Left ventricle myocardium superior (tissue), 1 donor: ENCODE results near the gene OR5C1. TPM values are rescaled to one million over a fixed set of nuclear protein-coding genes. Genes with fewer than 3 reads are reported as not detected.

Source experiments
- total RNA-seq: library from RNA; stranded (reverse); fragmentation: NEBNext Ultra II Directional; extraction: Animal tissue kit (Norgen Biotek cat#: 25700); gene quantifications from one replicate; pipeline ENCODE4 v1.2.1, GENCODE V29; 2021
- donor health status: DM: no; HTN: yes; CAD: no; lungs with severe emphysema.

The OR5C1 gene
- total RNA-seq, 1 donor from 2014 or later: not detected

Other genes with a start within 250 kb of the OR5C1 start
- gene OR1N2, start 235.8 kb upstream of the OR5C1 start, total RNA-seq: not detected
- not detected for gene OR1L8, start 205.5 kb upstream of the OR5C1 start, total RNA-seq
- not detected for gene OR1Q1, start 174.2 kb upstream of the OR5C1 start, total RNA-seq
- not detected for gene OR1B1, start 131.3 kb upstream of the OR5C1 start, total RNA-seq
- not detected for gene OR1L1, start 127.2 kb upstream of the OR5C1 start, total RNA-seq
- gene OR1L3, start 113.8 kb upstream of the OR5C1 start, total RNA-seq: not detected
- gene OR1L4, start 64.9 kb upstream of the OR5C1 start, total RNA-seq: not detected
- not detected for gene OR1L6, start 46.6 kb upstream of the OR5C1 start, total RNA-seq
- gene OR1K1, start 11.2 kb downstream of the OR5C1 start, total RNA-seq: not detected
- gene PDCL, start 39.7 kb downstream of the OR5C1 start, total RNA-seq: 7.7 TPM
- 35.9 TPM for gene RC3H2, start 116.4 kb downstream of the OR5C1 start, total RNA-seq
- gene ZBTB6, start 124.4 kb downstream of the OR5C1 start, total RNA-seq: 5.8 TPM
- 5.4 TPM for gene ZBTB26, start 142.6 kb downstream of the OR5C1 start, total RNA-seq
- gene RABGAP1, start 152.1 kb downstream of the OR5C1 start, total RNA-seq: 47.4 TPM
- gene GPR21, start 244.7 kb downstream of the OR5C1 start, total RNA-seq: 0.72 TPM